SK-N-SH (cell line): ENCODE results near the gene NTMT1. TPM values are rescaled to one million over a fixed set of nuclear protein-coding genes. Genes with fewer than 3 reads are reported as not detected.

Experiments
- CTCF ChIA-PET: fragments of 300-600, 350-600 bp; formaldehyde crosslinking; extraction: SDS; loops from one replicate; lab custom pipeline; 2021; lab: Yijun Ruan, JAX
- POLR2A ChIA-PET: fragments of 350-600 bp; sonication (Branson Sonifier 250); formaldehyde crosslinking; extraction: SDS; loops from one replicate; lab custom pipeline; 2020; ENCODE audit warnings: antibody characterized with exemption, inconsistent platforms; lab: Yijun Ruan, JAX
- DNase-seq: peaks from one replicate; pipeline ENCODE4 v3.0.0; 2012
- H2AFZ ChIP-seq: fragments of 200-600 bp; sonication (generic); 2 replicates; pipeline ENCODE4 v1.8.1; 2016; ENCODE audit warnings: antibody characterized with exemption, mild to moderate bottlenecking, low read depth
- H3F3A ChIP-seq: fragments of 200-600 bp; sonication (generic); replicated peaks from 2 replicates; pipeline ENCODE3; 2016; ENCODE audit warnings: antibody characterized with exemption, mild to moderate bottlenecking; ENCODE audit not compliant: insufficient read depth
- H3K27ac ChIP-seq, 2 experiments: fragments of 200-500 bp in 1 of 2; fragments of 200-600 bp in 1 of 2; sonication (Bioruptor generic) in 1 of 2; sonication (generic), shearing (Covaris generic) in 1 of 2; 2 replicates each; pipeline versions ENCODE4 v1.5.1 to v1.6.1; 2014 to 2016; ENCODE audit warnings: low read depth in 2 of 2, inconsistent platforms in 1 of 2, low read length in 1 of 2, mild to moderate bottlenecking in 1 of 2, mixed read lengths in 1 of 2
- H3K27me3 ChIP-seq: fragments of 200-600 bp; sonication (generic), shearing (Covaris generic); 2 replicates; pipeline ENCODE4 v1.6.1; 2016; ENCODE audit warnings: mixed run types; ENCODE audit not compliant: insufficient read depth
- H3K36me3 ChIP-seq, 2 experiments: fragments of 200-500 bp in 1 of 2; fragments of 200-600 bp in 1 of 2; sonication (Bioruptor generic) in 1 of 2; sonication (generic) in 1 of 2; replicated peaks in 1 of 2; 2 replicates each; pipeline versions ENCODE3 to v1.5.1; 2014 to 2016; ENCODE audit warnings: low read length in 1 of 2, mild to moderate bottlenecking in 1 of 2; ENCODE audit not compliant: insufficient read depth in 2 of 2, control insufficient read depth in 1 of 2
- H3K4me1 ChIP-seq, 2 experiments: fragments of 200-500 bp in 1 of 2; fragments of 200-600 bp in 1 of 2; sonication (Bioruptor generic) in 1 of 2; sonication (generic), shearing (Covaris generic) in 1 of 2; 2 replicates each; pipeline versions ENCODE4 v1.5.1 to v1.6.1; 2014 to 2016; ENCODE audit warnings: low read depth in 1 of 2, low read length in 1 of 2, mixed run types in 1 of 2; ENCODE audit not compliant: insufficient read depth in 2 of 2, control insufficient read depth in 1 of 2
- H3K4me2 ChIP-seq: fragments of 200-600 bp; sonication (generic), shearing (Covaris generic); 2 replicates; pipeline ENCODE4 v1.6.1; 2017; ENCODE audit warnings: mixed run types
- H3K4me3 ChIP-seq, 2 experiments: fragments of 200-500 bp in 1 of 2; fragments of 200-600 bp in 1 of 2; sonication (Bioruptor generic) in 1 of 2; sonication (generic), shearing (Covaris generic) in 1 of 2; 2 replicates each; pipeline versions ENCODE4 v1.5.1 to v1.8.1; 2014 to 2016; ENCODE audit warnings: low read depth in 2 of 2, inconsistent platforms in 1 of 2, low read length in 1 of 2, mild to moderate bottlenecking in 1 of 2, mixed read lengths in 1 of 2, moderate library complexity in 1 of 2
- H3K79me2 ChIP-seq: fragments of 200-600 bp; sonication (generic); 2 replicates; pipeline ENCODE4 v1.8.1; 2017; ENCODE audit warnings: mild to moderate bottlenecking; ENCODE audit not compliant: insufficient read depth
- H3K9ac ChIP-seq: fragments of 200-600 bp; sonication (generic); 2 replicates; pipeline ENCODE4 v1.6.1; 2017; ENCODE audit warnings: mixed run types
- H3K9me2 ChIP-seq: fragments of 200-600 bp; sonication (generic); 2 replicates; pipeline ENCODE4 v1.6.1; 2017; ENCODE audit warnings: mixed run types
- H3K9me3 ChIP-seq: fragments of 200-600 bp; sonication (generic); 2 replicates; pipeline ENCODE4 v1.6.1; 2017; ENCODE audit warnings: mixed run types, mild to moderate bottlenecking, moderate library complexity
- H4K20me1 ChIP-seq: fragments of 200-600 bp; sonication (generic); 2 replicates; pipeline ENCODE4 v1.6.1; 2017; ENCODE audit warnings: mild to moderate bottlenecking, mixed run types; ENCODE audit not compliant: insufficient read depth
- EZH2phosphoT487 ChIP-seq: fragments of 200-600 bp; sonication (generic); IDR thresholded peaks from 2 replicates; pipeline ENCODE4 v1.6.1; 2017; ENCODE audit warnings: low read depth, mixed run types, mild to moderate bottlenecking, antibody characterized with exemption, moderate library complexity, borderline replicate concordance
- GATA2 ChIP-seq: sonication (generic); formaldehyde crosslinking; IDR thresholded peaks from 2 replicates; pipeline ENCODE4 v1.5.0; 2020; ENCODE audit warnings: mild to moderate bottlenecking, missing genetic modification reagents
- NFIC ChIP-seq: IDR thresholded peaks from 2 replicates; pipeline ENCODE4 v1.4.0; 2012; ENCODE audit warnings: borderline replicate concordance
- NRF1 ChIP-seq: IDR thresholded peaks from 2 replicates; pipeline ENCODE4 v1.6.1; 2012; ENCODE audit warnings: low read depth, mild to moderate bottlenecking, low read length
- RFX5 ChIP-seq: IDR thresholded peaks from 2 replicates; pipeline ENCODE4 v1.6.1; 2012; ENCODE audit warnings: mild to moderate bottlenecking, improper control_type of control experiment, low read length
- RXRA ChIP-seq: IDR thresholded peaks from 2 replicates; pipeline ENCODE4 v1.4.0; 2012; ENCODE audit warnings: low read depth, mild to moderate bottlenecking, borderline replicate concordance
- WGBS: methylation state at CpG from one replicate; pipeline ENCODE4 v1.1.6; 2017; ENCODE audit warnings: low lambda C conversion rate; 5-methylcytosine and 5-hydroxymethylcytosine counted together
- polyA plus RNA-seq, 3 experiments: library from polyadenylated mRNA; depleted of rRNA; stranded (reverse); fragments of >200 nt; gene quantifications; 2 replicates each; pipeline ENCODE4 v1.2.3, GENCODE V29; 2012
- TF ChIP-seq, protein P1 (sequence below): fragments of 150-350 bp; IDR thresholded peaks from 2 replicates; pipeline ENCODE4 v1.6.1; 2016; ENCODE audit warnings: mild to moderate bottlenecking, low read depth, low read length
- TF ChIP-seq, protein P2 (sequence below): IDR thresholded peaks from 2 replicates; pipeline ENCODE4 v1.4.0; 2012; ENCODE audit warnings: low read depth, borderline replicate concordance
- TF ChIP-seq, protein P3 (sequence below): fragments of 200-600 bp; sonication (generic); IDR thresholded peaks from 2 replicates; pipeline ENCODE4 v1.6.1; 2017; ENCODE audit warnings: antibody characterized with exemption, mild to moderate bottlenecking, moderate library complexity
- TF ChIP-seq, protein P4 (sequence below): IDR thresholded peaks from 2 replicates; pipeline ENCODE4 v1.4.0; 2012; ENCODE audit warnings: low read depth, borderline replicate concordance
- TF ChIP-seq, protein P5 (sequence below): IDR thresholded peaks from 2 replicates; pipeline ENCODE4 v1.4.0; 2012; ENCODE audit warnings: low read depth

Gene NTMT1
- polyA plus RNA-seq, 1 of the 3 experiments (the other 2 are of a cell fraction), result 78.3 TPM

DNA sequence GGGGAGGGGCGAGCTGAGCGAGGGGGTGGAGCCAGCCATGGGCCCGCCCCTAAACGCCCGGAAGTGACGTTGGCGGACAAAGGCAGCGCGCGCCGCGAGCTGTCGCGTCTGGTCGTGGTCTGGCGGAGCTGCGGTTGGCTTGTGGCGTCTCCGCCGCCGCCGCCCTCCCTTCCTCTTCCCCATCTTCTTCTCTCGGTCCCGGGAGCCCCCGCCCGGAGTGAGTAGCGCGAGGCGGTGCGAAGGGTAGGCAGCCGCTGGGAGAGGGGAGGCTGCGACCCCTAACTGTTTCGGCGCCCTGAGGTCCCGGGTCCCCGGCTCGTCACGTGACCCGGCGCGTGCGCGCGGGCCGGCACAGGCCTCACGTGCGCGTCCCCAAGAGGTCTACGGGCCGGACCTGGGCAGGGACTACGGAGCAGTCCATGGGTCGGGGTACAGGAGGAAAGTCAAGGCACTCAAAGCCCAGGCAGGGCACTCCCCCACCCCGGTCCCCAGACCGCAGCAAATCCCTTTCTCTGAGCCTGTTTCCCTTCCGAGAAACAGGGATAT, at the start of gene NTMT1 (continued):
- TF ChIP-seq, protein P1, sequence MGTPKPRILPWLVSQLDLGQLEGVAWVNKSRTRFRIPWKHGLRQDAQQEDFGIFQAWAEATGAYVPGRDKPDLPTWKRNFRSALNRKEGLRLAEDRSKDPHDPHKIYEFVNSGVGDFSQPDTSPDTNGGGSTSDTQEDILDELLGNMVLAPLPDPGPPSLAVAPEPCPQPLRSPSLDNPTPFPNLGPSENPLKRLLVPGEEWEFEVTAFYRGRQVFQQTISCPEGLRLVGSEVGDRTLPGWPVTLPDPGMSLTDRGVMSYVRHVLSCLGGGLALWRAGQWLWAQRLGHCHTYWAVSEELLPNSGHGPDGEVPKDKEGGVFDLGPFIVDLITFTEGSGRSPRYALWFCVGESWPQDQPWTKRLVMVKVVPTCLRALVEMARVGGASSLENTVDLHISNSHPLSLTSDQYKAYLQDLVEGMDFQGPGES, result no peak
- TF ChIP-seq, protein P2, sequence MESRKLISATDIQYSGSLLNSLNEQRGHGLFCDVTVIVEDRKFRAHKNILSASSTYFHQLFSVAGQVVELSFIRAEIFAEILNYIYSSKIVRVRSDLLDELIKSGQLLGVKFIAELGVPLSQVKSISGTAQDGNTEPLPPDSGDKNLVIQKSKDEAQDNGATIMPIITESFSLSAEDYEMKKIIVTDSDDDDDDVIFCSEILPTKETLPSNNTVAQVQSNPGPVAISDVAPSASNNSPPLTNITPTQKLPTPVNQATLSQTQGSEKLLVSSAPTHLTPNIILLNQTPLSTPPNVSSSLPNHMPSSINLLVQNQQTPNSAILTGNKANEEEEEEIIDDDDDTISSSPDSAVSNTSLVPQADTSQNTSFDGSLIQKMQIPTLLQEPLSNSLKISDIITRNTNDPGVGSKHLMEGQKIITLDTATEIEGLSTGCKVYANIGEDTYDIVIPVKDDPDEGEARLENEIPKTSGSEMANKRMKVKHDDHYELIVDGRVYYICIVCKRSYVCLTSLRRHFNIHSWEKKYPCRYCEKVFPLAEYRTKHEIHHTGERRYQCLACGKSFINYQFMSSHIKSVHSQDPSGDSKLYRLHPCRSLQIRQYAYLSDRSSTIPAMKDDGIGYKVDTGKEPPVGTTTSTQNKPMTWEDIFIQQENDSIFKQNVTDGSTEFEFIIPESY, result no peak
- TF ChIP-seq, protein P3, sequence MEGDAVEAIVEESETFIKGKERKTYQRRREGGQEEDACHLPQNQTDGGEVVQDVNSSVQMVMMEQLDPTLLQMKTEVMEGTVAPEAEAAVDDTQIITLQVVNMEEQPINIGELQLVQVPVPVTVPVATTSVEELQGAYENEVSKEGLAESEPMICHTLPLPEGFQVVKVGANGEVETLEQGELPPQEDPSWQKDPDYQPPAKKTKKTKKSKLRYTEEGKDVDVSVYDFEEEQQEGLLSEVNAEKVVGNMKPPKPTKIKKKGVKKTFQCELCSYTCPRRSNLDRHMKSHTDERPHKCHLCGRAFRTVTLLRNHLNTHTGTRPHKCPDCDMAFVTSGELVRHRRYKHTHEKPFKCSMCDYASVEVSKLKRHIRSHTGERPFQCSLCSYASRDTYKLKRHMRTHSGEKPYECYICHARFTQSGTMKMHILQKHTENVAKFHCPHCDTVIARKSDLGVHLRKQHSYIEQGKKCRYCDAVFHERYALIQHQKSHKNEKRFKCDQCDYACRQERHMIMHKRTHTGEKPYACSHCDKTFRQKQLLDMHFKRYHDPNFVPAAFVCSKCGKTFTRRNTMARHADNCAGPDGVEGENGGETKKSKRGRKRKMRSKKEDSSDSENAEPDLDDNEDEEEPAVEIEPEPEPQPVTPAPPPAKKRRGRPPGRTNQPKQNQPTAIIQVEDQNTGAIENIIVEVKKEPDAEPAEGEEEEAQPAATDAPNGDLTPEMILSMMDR, result no peak
- TF ChIP-seq, protein P4, sequence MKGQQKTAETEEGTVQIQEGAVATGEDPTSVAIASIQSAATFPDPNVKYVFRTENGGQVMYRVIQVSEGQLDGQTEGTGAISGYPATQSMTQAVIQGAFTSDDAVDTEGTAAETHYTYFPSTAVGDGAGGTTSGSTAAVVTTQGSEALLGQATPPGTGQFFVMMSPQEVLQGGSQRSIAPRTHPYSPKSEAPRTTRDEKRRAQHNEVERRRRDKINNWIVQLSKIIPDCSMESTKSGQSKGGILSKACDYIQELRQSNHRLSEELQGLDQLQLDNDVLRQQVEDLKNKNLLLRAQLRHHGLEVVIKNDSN, result peak; percentile 97
- TF ChIP-seq, protein P5, sequence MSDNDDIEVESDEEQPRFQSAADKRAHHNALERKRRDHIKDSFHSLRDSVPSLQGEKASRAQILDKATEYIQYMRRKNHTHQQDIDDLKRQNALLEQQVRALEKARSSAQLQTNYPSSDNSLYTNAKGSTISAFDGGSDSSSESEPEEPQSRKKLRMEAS, result peak; percentile 90

DNA sequence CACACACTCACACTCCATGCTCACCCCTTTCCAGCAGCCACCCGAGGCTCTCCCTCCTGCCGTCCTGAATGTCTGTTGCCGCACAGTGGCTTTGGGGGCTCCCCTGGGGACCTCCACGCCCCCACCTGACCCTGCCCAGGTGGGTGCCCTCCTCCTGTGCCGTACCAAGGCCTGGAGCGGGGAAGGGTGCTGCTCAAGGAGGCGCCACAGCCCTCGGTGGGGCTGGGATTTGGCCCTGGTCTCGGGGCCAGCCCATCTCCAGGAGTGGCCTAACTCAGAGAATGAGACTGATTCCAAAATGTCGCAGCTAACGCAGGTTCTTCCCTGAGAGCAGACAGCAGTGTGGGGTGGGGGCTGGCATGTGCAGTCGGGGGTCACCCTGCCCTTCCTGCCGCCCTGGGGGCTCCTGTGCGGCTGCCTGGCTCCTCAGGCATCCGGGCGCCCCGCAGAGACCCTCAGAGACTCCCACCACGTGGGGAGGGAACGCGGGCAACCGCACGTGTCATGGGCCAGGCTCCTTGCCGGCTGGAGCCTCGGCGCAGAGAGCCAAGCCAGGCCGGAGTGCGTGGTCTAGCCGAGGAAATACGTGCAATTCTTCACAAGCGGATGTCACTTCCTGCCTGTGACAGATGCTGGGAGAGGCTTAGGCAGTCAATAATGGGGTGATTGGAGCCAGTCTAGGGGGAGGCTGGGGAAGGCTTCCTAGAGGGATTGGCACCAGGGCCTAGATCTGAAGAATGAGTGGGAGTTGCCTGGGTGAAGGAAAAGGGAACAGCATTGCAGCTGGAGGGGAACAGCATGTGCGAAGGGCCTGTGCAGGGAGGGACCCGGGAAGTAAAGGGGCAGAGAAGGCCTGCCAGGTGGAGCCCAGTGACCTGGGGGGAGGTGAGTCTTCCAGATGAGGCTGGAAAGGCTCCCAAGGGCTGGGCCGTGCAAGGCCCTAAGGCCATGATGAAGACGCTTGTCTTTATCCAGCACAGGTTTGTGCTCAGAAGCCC, 49.1 kb upstream of the NTMT1 start:
- CTCF ChIA-PET, result no interaction called here
- no peaks in the 10 kb centered on the region for H3K27me3 ChIP-seq

More for the DNA sequence above, 49.1 kb upstream of the NTMT1 start:
- Histone ChIP-seq H3K36me3 (no peaks in the 10 kb centered on the region), H4K20me1 (no peaks in the 10 kb centered on the region), H3K4me2 (no peak overlapping the region), H3K4me3 (no peak overlapping the region), H2AFZ (no peak overlapping the region), H3K79me2 (no peaks in the 10 kb centered on the region), H3K27ac (no peak overlapping the region), H3K9ac (no peak overlapping the region), H3K9me2 (no peaks in the 10 kb centered on the region), H3K9me3 (no peaks in the 10 kb centered on the region), H3F3A (peaks cover 5% of the 10 kb centered on the region), H3K4me1 (no peaks in the 10 kb centered on the region; a peak in 1 of 4 replicates)
- DNase-seq, result no peak
- WGBS, result 82% methylated on average over 18 of the region's 34 CpGs
- POLR2A ChIA-PET, result interaction anchor here (0.6 kb wide), 1 partner anchor 90 kb away, joined by 3 read pairs; no protein-coding TSS in a partner anchor
- no peak for TF ChIP-seq NRF1
- TF ChIP-seq, protein P4, result no peak
- no peak for TF ChIP-seq GATA2
- no peak for TF ChIP-seq RXRA
- TF ChIP-seq NFIC, result no peak
- no peak for TF ChIP-seq EZH2phosphoT487
- TF ChIP-seq, protein P5, result peak; percentile 24; the same call in 1 of the 2 replicates
- no peak for TF ChIP-seq RFX5
